NCI-H2227 (cell line): ENCODE results near the gene BTK.

Experiments used
- DNase-seq: peaks from one replicate; lab custom pipeline; 2025; ENCODE audit not compliant: unreplicated experiment; lab: John Stamatoyannopoulos, UW

The BTK gene

DNA sequence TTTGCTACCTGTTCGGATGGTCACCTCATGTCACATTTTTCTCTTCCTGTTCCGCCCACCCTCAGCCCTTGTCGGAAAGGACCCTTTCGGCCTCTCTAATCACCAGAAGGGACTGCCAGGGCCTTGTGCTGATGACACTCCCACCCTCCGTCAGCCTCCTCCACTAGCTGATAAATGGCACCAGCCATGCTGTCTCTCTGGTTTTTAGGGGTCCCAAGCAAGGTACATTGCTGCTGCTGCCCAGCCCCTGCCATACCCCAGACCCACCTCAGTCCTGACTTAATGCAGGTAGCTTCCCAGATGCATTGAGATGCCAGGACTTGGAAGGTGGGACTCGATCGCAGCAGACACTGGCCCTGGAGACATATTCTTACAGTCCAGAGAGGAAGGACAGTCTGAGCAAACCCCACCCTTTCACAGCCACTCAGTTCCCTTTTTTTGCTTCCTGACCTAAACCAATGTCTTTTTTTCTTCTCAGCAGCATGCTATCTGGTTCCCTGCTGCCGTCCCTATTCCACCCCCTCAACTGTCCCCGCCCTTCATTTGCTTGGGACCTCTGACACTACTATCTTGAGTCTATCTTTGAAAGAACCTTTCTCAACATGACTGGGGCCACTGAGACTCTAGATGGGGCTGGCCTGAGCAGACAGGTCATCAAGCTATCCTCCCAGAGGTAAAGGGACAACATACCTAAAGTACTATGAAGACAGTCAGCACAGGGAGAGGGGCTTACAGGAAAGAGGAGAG, at the start of gene BTK:
Gene BTK, minus strand, starts transcription at position 397 of the 747 bp plus-strand sequence. CDS start 10,907 bp downstream, outside the sequence.
- no peak for DNase-seq

DNA sequence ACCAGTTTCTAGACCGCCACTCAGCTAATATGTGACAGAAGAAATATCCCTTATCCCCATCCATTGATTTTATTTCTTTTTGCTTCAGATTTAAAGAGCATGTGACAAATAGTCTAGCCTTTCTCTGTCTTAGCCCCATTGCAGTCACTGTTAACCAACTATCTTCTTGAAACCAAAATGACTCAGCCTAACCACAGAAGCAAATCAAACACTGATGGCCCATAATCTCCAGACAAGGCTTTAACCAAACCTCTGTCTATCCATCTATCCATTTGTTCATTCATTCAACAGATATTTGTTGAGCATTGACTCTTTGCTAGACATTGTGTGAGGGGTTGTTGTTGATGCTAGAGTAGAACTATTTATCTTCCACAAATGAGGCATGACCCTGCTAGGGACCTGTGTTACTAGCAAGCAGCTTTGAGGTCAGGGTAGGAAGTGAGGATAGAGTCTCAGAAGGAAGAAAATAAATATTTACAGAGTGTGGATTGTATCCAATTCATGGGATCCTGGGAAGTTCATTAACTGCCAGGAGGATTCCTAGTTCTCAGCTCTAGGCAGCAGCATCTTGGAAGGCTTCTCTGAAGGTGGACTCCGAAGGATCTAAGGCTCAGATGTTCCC, 44.6 kb upstream of the BTK start:
- no peak for DNase-seq

DNA sequence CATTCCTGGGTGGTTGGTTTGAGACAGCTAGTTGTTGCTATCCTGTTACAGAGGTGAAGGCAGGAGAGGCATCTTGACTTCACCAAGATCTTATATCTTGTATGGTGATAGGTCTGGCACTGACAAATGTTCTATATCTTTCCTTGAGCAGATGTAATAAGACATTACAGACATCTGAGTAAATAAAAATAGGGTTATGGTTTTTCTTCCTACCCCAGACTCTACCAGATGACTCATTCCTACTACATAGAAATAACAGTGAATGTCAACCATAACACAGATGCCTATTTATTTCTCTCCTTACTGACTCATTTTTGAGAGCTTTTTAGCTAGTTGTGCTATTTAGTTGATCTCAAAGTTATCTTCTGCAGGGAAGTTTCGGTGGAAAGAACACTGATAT, 43.9 kb upstream of the BTK start:
- DNase-seq, result no peak

DNA sequence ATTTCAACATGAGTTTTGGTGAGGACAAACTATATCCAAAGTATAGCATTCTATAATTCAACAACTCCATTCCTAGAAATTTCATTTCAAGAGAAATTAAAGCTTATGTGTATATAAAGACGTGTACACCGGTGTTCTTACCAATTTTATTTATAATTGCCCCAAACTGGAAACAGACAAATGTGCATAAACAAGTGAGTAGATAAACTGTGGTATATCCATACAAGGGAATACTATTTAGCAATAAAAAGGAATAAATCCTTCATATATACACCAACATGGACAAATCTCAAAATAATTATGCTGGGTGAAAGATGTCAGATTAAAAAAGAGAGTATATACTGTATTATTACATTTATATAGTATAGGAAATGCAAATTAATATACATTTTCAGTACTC, 42.0 kb upstream of the BTK start:
- no peak for DNase-seq

DNA sequence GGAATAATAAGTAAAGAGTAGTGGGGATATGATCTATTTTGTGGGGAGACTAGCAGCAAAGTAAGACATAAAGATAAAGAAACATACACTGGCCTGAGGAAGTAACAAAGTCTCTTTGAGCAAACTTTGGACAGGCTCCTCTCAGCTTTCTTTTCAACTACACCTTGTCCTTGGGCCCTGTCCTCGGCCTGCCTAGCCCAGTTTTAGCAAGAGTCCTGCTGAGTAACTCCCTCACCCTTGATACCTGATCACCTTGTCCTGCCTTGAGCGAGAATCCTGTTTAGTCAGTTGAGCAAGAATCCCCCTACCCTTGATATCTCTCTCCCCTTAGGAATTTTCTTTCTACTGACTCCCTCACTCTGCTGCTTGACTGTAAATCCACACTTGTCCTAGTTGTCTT, 33.5 kb upstream of the BTK start:
- no peak for DNase-seq

DNA sequence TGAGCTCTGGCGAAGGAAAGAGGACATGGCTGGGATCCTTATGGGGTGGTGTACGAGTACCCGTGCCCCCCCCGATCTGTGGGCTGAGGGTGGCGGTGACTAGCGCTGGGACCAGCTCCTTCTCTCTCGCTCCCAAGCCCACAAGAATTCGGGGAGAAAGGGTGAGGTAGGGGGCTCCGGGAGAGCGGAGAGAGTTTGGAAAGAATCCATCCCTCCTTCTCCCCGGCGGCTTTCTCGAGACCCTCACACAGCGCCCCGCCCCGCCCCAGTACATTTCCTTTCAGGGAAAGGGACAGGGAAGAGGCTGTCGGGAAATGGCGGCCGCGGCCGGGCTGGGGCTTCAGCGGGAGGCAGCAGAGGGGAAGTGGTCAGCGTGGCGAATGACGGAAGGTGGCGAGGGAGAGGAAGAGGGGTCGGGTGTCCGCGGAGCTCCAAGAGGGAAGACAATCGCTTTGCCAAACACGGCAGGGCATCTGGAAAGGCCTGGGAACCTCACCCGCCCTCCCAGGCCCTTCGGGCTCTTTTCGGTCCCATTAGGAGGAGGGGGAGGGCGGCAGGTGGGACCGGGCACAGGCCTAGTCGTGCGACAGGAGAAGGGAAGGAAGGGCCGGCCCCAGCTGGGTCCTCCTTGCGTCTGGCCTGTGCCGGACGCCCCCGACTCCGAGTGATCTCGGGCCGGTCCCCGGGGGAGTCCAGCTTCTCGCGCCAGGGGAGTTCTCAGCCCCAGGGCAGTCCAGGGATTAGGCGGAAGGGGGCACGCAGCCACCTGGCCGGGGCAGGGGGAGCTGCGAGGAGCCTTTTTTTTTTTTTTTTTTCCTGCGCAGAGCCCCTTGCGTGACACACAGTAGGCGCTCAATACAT, 32.2 kb upstream of the BTK start:
- DNase-seq, result peak; percentile 81

DNA sequence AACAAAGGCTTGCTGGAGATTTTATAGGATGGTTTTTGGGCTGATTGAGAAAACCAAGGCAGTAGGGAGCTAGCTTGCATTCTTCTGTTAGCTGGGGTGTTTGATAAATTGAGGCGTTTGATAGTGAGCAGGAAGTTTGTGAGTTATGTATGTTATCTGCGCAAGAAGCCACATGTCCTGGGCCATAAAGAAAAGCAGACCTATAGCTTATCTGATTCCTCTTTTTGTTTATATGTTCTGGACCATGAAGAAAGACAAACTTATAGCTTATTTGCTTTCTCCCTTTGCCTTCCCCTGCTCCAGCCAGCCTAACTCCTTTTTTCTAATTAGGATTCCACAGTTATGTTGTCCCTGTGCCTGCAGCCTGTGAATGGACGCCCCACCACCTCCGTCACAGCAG, 31.2 kb upstream of the BTK start:
- no peak for DNase-seq

DNA sequence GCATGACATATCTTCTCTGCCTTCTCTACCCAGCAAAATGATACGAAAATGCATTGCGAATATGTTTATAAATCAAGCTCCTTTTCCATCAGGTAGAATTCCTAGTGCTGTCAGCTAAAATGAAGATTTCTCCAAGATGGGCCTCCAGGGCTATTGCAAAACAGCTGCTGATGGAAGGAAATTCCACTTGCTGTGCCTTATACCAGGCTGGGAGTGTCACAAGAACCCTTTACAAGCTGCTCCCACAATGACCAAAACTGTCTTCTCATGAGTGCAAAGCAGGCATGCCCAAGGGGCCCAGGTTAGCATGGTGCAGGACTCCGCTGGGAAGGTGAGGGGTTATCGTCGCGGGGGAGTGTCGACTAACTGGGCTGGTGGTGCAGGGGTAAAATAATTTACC, 30.7 kb upstream of the BTK start:
- DNase-seq, result no peak

DNA sequence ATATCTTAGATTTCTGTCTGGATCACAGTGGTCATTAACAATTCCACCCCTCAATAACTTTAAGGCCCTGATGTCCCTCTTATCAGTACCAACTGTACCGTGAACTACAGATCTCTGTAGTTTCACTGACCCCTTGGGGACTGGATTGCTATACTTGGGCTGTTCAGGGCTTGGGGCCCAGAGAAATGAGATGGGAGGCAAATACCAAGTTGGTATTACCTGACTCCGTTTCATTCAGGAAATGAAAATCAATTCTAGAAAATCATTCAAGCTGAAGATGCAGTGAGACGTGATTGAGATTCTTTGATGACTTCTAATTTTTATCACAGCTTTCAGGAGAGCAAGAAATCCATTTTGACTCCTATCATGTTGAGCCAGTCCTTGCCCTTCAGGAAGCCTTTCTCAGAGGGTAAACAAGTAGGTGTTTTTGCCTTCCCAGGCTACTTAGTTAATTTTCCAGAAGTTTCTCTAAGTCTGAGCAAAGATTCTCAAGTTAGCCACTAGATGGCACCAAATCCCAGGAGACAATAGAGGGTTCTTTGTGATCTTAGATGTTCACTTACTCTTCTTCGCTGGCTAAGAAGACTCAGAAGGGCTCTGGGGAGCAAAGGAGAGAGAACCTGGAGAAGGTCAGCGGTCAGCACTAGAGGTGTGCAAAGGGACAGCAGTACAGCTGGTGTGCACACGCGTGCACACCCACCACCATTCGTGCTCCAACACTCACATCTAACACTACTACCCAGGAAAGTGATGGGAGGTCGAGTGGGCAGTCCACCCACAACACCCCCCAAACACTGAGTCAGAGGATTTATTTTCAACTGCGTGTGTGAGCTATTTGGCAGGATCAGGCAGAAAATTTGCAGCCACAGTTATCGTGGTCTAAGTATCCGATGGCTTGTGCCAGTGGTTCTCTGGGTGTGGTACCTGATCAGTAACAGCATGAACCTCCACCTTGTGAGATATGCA, 29.5 kb upstream of the BTK start:
- DNase-seq, result peak; percentile 81

DNA sequence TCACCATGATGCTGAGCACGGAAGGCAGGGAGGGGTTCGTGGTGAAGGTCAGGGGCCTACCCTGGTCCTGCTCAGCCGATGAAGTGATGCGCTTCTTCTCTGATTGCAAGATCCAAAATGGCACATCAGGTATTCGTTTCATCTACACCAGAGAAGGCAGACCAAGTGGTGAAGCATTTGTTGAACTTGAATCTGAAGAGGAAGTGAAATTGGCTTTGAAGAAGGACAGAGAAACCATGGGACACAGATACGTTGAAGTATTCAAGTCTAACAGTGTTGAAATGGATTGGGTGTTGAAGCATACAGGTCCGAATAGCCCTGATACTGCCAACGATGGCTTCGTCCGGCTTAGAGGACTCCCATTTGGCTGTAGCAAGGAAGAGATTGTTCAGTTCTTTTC, 26.0 kb upstream of the BTK start:
- no peak for DNase-seq

DNA sequence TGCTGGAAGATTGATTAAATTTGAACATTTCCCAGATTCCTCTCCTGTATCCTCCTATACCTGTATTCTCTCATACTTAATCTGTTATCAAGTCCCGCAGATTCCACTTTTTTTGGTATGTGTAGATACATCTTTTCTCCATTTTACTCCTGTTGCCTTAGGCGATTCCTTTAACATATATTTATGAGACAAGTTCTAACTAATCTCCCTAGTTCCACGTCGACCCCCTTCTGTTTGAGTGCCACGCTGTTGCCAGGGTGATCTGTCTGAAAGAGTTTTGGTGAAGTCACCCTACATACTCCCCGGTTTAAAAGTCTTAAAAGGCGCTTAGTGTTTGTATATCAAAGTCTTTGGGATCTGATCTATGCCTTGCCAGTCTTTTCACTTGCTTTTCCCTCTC, 24.5 kb upstream of the BTK start:
- DNase-seq, result no peak

DNA sequence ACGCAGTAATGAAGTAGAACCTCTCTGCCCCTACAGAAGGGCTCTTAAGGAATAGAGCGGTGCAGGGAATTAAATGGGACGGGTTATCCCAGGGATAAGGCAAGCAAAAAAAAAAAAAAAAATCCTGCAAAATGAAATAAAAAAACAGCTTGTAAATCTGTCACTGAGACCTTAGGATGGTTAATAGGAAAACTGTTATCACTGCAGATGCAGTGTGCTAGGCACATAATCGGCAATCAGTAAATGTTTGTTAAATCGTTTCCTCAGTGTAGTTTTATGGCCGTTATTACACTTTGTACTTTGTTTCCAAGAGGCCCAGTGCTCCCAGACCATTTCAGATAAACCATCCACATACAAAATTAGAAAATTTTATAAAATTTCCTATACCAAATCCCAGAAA, 23.1 kb upstream of the BTK start:
- DNase-seq, result no peak

DNA sequence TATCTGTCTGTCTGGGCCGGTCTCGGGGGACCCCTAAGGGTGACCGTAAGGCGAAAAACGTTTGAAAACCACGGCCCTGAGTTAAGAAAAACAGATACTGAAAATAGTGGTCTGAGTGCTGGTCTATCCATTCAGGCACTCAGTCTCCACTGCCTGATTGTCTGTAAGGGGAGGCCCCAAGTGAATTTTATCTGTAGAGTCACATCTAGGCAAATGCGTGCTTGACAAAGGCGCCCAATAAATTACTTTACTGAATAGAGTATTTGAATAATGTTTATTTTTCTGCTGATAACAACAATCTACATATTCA, 22.5 kb upstream of the BTK start:
- no peak for DNase-seq

DNA sequence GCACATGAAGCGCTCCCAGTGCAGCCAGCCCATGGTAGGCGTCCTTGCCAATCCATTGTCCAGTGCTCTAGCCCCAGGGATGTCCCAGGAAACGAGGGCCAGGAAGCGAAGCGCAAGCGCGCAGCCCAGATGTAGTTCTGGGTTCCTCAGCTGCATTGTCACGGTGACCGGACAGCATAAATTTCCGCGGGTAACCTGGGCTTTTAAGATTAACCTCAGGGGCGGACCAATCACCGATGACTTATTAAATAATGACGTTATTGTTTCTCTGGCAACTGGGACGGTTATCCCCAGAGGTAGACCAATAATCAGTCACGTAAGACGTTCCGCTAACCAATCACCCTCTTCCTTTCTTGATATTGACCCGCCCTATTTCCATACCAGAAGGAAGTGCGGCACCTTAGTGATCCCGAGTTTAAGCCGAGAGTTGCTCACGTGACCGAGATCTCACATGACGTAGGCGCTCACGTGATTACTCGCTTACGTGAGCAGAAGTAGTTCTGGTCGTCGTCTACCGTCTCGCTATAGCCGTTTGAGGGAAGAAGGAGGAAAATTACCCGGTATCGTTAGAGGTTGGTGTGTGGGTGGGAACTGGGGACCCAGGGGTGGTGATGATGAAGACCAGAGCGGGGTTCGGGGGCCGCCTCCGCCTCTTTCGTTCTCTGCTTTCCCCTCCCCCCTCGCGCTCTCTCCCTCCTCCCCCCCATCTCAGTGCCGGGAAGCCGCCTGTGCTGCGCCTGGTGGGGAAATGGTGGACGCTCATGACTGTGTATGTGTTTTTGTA, 21.9 kb upstream of the BTK start, which contains the start of the genes GLA and HNRNPH2:
Gene GLA, minus strand, starts transcription at position 178 of the 784 bp plus-strand sequence. Its CDS starts 22 bp downstream, at position 156.
Gene HNRNPH2, plus strand, starts transcription at position 475 of the 784 bp plus-strand sequence. CDS start 3,767 bp downstream, outside the sequence.
- peak; percentile 100 for DNase-seq

DNA sequence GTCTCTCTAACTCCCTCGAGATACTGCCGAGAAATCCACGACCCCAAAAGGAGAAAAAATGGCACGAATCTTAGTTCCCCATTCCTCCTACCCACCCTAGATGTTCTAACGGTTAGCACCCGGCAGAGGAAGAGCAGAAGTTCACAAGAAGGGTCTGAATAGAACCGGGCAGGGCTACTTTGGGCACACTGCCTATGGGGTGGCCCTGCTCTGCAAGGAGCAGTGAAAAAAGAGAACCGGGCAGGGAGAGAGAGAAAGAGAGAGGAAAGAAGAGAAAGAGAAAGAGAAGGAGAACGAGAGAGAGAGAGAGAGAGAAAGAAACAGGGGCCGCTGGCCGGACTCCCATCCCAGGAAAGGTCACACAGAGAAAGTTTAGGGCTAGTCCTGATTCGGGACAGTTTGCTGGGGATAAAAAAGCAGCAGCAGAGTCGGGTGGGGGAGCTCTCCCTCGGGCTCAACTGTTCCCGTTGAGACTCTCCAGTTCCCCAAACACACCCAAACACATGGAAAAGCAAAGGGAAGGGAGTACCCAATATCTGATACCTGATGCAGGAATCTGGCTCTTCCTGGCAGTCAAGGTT, 21.3 kb upstream of the BTK start:
- DNase-seq, result no peak

DNA sequence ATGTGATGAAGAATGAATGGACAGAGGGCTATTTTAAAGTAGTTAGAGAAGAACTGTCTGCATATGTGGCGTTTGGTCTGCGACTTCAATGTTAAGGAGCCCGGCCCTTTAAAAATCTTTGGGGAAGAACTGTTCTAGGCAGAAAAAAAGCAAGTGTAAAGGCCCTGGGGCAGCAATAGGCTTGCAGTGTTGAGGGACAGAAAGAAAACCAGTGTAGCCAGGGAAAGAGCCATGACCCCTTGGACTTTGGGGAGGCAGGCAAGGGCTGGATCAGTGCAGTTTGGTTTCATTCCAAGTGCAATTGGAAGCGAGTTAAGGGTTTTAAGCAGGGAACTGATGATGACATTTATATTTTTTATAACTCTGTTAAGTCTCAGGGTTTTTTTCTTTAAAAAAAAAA, 13.8 kb upstream of the BTK start:
- DNase-seq, result no peak

DNA sequence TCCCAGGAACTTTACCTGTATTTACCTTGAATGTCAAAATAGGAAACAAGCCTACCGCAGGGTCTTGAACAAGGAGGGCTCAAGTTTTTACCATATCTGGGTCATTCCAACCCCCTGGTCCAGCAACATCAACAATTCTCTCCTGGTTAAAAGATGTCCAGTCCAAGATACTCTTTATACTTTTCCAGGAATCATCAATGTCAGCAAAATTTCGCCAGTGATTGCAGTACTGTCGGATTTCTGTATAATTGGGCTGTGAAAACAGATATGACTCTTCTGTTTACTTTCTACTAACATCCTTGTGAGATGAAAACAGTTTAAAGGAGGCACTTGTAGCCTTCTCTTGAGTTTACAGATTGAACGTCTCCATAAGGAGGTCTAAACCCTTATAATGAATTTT, 12.7 kb upstream of the BTK start:
- DNase-seq, result no peak

DNA sequence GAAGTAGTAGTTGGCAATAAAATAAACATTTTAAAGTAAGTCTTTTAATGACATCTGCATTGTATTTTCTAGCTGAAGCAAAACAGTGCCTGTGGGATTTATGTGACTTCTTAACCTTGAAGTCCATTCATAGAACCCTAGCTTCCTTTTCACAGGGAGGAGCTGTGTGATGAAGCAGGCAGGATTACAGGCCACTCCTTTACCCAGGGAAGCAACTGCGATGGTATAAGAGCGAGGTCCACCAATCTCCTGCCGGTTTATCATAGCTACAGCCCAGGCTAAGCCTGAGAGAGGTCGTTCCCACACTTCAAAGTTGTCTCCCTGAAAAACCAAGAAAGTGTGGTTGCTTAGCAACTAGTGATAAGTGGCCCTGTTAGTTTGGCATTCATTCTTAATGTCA, 11.8 kb upstream of the BTK start:
- no peak for DNase-seq

DNA sequence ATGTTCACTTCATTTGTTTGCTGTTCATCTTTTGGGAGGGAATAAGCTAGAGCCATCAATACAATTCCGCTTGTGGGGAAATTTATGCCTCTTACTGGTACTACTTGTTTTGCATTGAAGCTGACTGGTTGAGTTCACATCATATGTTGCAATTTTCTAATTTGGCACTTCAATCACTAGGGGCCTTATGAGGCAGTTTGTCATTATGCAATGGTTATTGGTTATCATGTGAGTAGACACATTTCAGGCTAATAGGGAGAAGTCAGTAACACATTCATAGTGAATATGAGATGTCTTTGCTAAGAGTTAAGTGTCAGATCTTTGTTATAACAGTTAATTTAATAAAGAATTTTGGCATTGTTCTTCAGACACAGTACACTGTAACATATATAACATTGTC, 9.8 kb upstream of the BTK start:
- DNase-seq, result no peak

DNA sequence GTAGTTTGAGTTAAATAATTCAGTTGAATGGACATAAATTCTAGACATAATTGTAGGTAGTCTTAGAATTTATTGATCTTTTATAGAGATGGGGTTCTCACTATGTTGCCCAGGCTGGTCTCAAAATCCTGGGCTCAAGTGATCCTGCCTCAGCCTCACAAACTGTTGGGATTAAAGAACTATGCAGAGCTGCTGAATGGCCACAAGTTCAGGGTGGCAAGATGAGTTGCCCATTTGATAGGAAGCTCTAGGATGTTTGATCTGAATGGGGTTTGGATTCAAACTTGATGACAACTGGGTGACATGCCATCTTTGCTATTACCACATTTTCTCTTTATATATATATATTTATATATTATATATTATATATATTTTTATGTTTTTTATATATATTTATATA, 8.4 kb upstream of the BTK start:
- no peak for DNase-seq
